NCI-H69 (cell line): Measurements from ENCODE around the gene HSPB6.
"Not testable (repeated sequence)": the region's sequence is repeated elsewhere in the genome, so short reads cannot be mapped to it uniquely, and the experiment has no call there.

Experiments
- DNase-seq: peaks from one replicate; lab custom pipeline; 2025; lab: John Stamatoyannopoulos, UW

Gene HSPB6

DNA sequence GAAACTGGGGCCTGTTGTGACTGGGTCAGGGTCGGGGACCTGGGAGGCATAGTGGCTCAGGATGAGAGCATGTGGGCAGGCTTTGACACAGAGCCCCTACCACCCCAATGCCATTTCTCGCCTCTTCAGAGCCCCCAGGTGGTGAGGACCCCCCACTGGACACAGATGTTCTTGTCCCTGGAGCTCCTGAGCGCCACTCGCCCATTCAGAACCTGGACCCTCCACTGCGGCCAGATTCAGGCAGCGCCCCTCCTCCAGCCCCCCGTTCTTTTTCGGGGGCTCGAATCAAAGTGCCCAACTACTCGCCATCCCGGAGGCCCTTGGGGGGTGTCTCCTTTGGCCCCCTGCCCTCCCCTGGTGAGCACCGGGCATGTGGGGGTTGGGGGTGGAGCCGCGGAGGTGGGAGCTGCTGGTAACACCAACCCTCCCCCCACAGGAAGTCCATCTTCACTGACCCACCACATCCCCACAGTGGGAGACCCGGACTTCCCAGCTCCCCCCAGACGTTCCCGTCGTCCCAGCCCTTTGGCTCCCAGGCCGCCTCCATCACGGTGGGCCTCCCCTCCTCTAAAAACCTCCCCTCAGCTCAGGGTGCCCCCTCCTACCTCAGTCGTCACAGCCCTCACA is 24.9 kb downstream of the HSPB6 start:
- no peak for DNase-seq

- no peak for DNase-seq
Measured at GRCh38 chr19:35731353-35731752, 25.5 kb downstream of the HSPB6 start.

- no peak for DNase-seq
Measured at GRCh38 chr19:35730326-35730725, 26.5 kb downstream of the HSPB6 start.

DNA sequence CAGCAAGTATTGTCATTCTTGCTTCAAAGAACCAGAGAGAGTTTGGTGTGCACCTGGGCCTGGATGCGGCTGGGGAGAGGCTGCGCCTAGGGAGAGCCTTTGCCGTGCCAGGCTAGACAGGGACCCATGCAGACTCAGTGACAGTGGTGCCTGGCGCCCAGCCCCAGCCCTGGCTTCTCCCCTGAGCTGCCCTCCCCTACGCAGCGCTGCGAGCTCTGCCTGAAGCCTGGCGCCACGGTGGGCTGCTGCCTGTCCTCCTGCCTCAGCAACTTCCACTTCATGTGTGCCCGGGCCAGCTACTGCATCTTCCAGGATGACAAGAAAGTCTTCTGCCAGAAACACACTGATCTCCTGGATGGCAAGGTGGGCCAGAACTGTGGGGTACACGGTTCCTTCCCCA is 27.1 kb downstream of the HSPB6 start:
- DNase-seq: no peak

GRCh38 chr19:35729021-35729420 is 27.8 kb downstream of the HSPB6 start:
- DNase-seq: no peak

DNA sequence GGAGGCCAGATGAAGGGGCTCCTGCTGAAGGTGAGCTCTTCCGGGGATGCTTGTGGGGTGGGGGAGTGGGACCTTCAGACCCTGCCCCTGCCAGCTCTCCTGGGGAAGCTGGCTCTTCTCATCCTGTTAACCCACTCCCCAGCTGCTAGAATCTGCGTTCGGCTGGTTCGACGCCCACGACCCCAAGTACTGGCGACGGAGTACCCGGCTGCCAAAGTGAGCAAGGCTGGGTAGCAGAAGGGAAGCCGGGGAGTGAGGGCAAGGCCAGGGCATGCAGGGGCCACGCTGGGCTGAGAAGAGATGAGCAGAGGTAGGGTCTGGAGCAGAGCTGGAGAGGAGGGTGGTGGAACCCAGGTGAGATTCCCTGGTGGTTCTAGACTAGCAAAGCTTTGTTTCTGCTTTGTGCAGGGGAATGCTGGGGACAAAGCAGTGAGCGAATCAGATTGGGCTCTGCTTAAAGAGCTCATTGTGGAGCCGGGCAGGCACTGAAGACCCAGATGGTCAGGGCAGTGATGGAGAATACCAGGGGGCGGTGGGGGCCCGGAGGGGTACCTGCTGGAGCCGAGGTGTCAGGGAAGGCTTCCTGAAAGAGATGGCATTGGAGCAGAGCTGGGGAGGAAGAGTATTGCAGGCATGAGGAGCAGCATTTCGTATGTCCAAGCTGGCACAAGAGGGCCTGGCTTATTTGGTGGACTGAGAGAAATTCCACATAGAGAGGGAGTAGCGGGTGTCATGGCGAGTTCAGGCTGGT is 28.7 kb downstream of the HSPB6 start:
- DNase-seq: no peak

DNA sequence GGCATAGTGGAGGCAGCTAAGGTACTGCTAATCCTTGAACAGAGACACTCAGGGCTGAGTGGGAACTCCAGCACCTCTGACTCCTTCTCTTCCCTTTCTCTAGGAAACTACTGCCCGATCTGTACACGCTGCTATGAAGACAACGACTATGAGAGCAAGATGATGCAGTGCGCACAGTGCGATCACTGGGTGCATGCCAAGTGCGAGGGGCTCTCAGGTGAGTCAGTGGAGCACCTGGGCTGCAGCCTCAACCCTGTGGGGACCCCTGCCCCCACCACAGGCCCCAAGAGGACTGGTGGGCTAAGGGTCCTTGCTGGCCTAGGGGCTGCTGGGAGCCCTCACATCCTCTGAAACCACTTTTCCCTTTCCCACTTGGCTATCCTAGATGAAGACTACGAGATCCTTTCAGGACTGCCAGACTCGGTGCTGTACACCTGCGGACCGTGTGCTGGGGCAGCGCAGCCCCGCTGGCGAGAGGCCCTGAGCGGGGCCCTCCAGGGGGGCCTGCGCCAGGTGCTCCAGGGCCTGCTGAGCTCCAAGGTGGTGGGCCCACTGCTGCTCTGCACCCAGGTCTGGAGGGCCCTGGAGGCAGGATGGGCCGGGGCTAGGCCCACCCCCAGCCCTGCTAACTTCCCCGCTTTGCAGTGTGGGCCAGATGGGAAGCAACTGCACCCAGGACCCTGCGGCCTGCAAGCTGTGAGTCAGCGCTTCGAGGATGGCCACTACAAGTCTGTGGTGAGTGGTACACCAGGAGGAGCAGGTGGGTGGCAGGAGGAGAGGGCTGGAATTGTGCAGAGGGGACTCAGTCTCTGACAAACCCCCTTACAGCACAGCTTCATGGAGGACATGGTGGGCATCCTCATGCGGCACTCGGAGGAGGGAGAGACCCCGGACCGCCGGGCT is 29.5 kb downstream of the HSPB6 start:
- no peak for DNase-seq

GRCh38 chr19:35725216-35725861 is 31.5 kb downstream of the HSPB6 start:
- DNase-seq: no peak

DNA sequence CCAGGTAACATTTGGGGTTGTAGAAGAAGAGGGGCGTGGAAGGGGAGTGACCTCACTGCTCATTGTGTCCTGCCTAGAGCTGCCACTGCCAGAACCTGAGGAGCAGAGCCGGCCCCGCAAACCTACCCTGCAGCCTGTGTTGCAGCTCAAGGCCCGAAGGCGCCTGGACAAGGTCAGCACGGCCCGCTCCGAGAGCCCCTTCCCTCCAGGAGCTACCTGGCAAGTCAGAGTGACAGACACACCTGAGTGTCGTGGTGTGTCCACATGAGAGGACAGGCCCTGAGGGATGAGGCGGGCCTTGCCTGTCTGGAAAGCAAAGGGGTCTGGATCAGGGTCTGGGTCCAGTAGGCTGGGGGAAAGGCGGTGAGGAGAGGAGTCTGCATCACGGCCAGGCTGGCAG is 32.3 kb downstream of the HSPB6 start:
- DNase-seq: no peak

DNA sequence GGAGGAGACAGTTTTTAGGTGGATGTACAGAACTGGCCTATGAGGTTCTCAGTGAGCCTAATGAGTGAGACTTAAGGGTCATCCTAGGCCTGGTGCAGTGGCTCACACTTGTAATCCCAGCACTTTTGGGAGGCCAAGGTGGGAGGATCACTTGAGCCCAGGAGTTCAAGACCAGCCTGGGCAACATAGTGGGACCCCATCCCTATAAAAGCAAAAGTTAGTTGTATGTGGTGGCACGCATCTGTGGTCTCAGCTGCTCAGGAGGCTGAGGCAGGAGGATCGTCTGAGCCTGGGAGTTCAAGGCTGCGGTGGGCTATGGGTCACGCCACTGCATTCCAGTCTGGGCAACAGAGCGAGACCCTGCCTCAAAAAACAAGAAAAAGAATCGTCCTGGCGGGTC is 32.7 kb downstream of the HSPB6 start:
- not testable (repeated sequence) for DNase-seq

DNA sequence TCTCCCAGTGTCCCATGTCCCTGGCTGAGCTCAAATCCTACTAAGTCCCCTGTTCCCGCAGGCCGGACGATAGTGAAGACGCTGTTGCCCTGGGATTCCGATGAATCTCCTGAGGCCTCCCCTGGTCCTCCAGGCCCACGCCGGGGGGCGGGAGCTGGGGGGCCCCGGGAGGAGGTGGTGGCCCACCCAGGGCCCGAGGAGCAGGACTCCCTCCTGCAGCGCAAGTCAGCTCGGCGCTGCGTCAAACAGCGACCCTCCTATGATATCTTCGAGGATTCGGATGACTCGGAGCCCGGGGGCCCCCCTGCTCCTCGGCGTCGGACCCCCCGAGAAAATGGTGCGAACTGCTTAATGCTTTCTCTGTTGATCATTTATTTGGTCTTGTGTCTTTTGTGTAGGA is 33.2 kb downstream of the HSPB6 start:
- no peak for DNase-seq

DNA sequence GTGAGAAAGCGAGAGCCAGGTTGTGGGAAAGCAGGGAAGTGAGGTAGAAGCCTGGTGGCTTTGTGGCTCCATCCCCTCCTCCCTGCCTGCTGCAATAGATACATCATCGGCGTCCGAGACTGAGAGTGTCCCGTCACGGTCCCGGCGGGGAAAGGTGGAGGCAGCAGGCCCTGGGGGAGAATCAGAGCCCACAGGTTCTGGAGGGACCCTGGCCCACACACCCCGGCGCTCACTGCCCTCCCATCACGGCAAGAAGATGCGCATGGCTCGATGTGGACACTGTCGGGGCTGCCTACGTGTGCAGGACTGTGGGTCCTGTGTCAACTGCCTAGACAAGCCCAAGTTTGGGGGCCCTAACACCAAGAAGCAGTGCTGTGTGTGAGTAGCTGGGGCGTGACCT is 33.9 kb downstream of the HSPB6 start:
- no peak for DNase-seq

DNA sequence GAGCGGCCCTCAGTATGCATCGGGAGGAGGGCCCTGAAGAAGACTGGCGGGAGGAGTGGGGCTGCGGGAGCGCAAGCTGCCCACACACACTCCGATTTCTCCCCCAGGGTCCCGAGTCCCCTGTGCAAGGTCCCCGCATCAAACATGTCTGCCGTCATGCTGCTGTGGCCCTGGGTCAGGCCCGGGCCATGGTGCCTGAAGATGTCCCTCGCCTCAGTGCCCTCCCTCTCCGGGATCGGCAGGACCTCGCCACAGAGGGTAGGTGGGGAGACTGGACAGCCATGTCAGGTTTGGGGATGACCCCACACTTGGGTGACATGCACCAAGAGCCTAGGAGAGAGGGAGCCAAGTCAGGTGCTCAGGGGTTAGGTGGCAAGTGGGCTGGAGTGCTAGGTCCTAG is 34.4 kb downstream of the HSPB6 start:
- DNase-seq: no peak

- DNase-seq: no peak
Measured at GRCh38 chr19:35721374-35721773, 35.5 kb downstream of the HSPB6 start.

DNA sequence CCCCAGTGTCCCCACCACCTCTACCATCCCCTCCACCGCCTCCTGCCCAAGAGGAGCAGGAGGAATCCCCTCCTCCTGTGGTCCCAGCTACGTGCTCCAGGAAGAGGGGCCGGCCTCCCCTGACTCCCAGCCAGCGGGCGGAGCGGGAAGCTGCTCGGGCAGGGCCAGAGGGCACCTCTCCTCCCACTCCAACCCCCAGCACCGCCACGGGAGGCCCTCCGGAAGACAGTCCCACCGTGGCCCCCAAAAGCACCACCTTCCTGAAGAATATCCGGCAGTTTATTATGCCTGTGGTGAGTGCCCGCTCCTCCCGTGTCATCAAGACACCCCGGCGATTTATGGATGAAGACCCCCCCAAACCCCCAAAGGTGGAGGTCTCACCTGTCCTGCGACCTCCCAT is 36.2 kb downstream of the HSPB6 start:
- no peak for DNase-seq

DNA sequence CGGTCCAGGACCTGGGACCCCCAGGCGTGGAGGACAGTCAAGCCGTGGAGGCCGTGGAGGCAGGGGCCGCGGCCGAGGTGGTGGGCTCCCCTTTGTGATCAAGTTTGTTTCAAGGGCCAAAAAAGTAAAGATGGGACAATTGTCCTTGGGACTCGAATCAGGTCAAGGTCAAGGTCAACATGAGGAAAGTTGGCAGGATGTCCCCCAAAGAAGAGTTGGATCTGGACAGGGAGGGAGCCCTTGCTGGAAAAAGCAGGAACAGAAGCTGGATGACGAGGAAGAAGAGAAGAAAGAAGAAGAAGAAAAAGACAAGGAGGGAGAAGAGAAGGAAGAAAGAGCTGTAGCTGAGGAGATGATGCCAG is 36.7 kb downstream of the HSPB6 start:
- no peak for DNase-seq

GRCh38 chr19:35719402-35720162 is 37.2 kb downstream of the HSPB6 start:
- no peak for DNase-seq

DNA sequence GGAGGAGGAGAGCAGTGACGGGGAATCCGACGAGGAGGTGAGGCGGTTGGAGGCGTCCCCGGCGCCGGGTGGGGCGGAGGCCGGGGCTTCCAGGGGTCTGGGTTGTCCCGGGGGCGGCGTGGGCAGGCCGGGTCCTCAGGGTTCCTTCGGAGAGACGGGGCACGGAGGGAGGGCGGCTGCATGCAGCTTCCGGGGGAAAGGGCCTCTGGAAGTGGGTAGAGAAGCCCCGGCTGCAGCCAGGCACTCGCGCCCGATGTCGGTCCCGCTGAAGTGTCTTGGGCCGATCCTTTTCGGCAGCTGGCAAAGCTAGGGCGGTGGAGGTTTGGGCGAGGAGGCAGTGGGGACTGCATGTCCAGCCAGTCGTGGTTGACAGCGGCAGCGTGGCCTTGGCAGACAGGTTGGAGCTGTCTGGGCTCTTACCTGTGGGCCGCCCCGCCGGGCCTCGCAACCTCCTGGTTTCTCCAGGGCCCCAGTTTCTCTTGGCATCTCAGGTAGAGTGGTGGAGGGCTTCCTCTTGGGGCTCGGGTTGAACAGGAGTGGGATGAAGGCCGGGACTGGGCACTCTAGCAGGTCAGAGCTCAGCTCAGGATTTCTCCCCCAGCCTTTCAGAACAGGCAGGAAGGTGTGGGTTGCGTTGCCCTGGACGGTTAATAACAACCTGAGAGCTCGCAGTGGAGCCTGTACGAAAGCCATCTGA is 38.3 kb downstream of the HSPB6 start:
- peak; percentile 45 for DNase-seq

DNA sequence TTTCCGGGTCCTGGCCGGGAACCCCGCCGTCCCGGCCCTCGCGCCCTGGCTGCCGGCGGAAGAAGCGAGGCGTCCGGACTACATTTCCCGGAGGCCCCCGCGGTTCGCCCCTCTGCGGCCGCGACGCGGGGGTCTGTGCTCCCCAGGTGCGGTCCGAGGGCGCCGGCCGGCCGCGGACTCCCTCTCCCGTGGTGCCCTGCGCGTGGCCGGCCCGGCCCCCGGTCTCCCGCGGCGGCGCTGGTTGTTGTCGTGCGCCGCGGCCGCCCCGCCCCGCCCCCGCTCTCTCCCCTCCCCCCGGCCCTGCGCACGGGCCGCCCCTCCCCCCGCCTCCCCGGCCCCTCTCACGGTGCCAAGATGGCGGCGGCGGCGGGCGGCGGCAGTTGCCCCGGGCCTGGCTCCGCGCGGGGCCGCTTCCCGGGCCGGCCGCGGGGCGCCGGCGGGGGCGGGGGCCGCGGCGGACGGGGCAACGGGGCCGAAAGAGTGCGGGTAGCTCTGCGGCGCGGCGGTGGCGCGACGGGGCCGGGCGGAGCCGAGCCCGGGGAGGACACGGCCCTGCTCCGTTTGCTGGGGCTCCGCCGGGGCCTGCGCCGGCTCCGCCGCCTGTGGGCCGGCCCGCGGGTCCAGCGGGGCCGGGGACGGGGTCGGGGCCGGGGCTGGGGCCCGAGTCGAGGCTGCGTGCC is 39.0 kb downstream of the HSPB6 start, which contains the start of gene KMT2B:
TSS of gene KMT2B (plus strand) at position 339 of the 680 bp plus-strand sequence. CDS start at position 355, 16 bp downstream.
- DNase-seq: peak; percentile 99
